K562 (cell line): ENCODE results near the gene DISC1. TPM values are rescaled to one million over a fixed set of nuclear protein-coding genes. Genes with fewer than 3 reads are reported as not detected.

Experiments used
- ATAC-seq: fragments of 200-7000 bp; cut with Tn5 transposase; 3 replicates; pipeline ENCODE4 v1.9.1; 2020; ENCODE audit warnings: moderate library complexity
- BruUV-seq: library from RNA; stranded (reverse); fragments of 400-500 nt; replicated peaks from 2 replicates; lab custom pipeline; 2021; lab: Mats Ljungman, UMichigan
- CTCF ChIA-PET: fragments of 300-600 bp; formaldehyde crosslinking; extraction: SDS; loops from one replicate; lab custom pipeline; 2021; ENCODE audit warnings: low intra/inter-chr PET ratio; lab: Yijun Ruan, JAX
- POLR2A ChIA-PET: fragments of 300-600, 350-650 bp; sonication (Branson Sonifier 250); formaldehyde crosslinking; extraction: SDS; loops from one replicate; lab custom pipeline; 2021; ENCODE audit warnings: antibody characterized with exemption, inconsistent platforms; lab: Yijun Ruan, JAX
- DNase-seq, 4 experiments: peaks; one replicate each; pipeline versions ENCODE4 v3.0.0 to v3.0.0-alpha.2; 2011 to 2018; ENCODE audit warnings: low spot score in 3 of 4, mixed read lengths in 3 of 4; ENCODE audit errors: extremely low read depth in 1 of 4
- FAIRE-seq: peaks from 2 replicates; lab custom pipeline; 2011; peaks lifted over from hg19 to GRCh38; lab: Jason Lieb, UNC
- H2AFZ ChIP-seq: 2 replicates; pipeline ENCODE4 v1.6.0; 2011; ENCODE audit warnings: low read depth, low read length, control low read depth, inconsistent platforms
- H3K27ac ChIP-seq: fragments of 200-600 bp; 3 replicates; pipeline ENCODE4 v1.8.0; 2011; ENCODE audit warnings: low read depth, mild to moderate bottlenecking, control low read depth, inconsistent platforms, low read length, moderate library complexity, mixed read lengths; ENCODE audit errors: extremely low read depth
- H3K27me3 ChIP-seq, 2 experiments: fragments of 300-600 bp in 1 of 2; 2 replicates in 1 of 2; 3 replicates in 1 of 2; pipeline versions ENCODE4 v1.6.0 to v1.8.0; 2011; ENCODE audit warnings: inconsistent platforms in 2 of 2, low read length in 2 of 2, mild to moderate bottlenecking in 1 of 2, mixed read lengths in 1 of 2, moderate library complexity in 1 of 2; ENCODE audit not compliant: control insufficient read depth in 2 of 2, insufficient read depth in 2 of 2
- H3K36me3 ChIP-seq: fragments of 300-600 bp; 3 replicates; pipeline ENCODE4 v1.8.0; 2011; ENCODE audit warnings: mild to moderate bottlenecking, low read length, inconsistent platforms; ENCODE audit not compliant: control insufficient read depth, insufficient read depth
- H3K4me1 ChIP-seq, 2 experiments: fragments of 200-600 bp in 1 of 2; replicated peaks in 1 of 2; 2 replicates in 1 of 2; 3 replicates in 1 of 2; pipeline versions ENCODE4 v1.5.1 to v1.8.0; 2011; ENCODE audit warnings: inconsistent platforms in 2 of 2, low read length in 2 of 2, mild to moderate bottlenecking in 1 of 2, mixed read lengths in 1 of 2, moderate library complexity in 1 of 2; ENCODE audit not compliant: control insufficient read depth in 2 of 2, insufficient read depth in 2 of 2
- H3K4me2 ChIP-seq: 2 replicates; pipeline ENCODE4 v1.6.1; 2011; ENCODE audit warnings: low read length, control low read depth, inconsistent platforms, mixed read lengths; ENCODE audit not compliant: insufficient read depth
- H3K4me3 ChIP-seq: fragments of 200-600 bp; sonication (generic), shearing (Covaris generic); 2 replicates; pipeline ENCODE4 v1.5.1; 2016; ENCODE audit warnings: control low read depth, inconsistent platforms
- H3K79me2 ChIP-seq: fragments of 200-600 bp; 3 replicates; pipeline ENCODE4 v1.8.0; 2011; ENCODE audit warnings: low read length, inconsistent platforms; ENCODE audit not compliant: control insufficient read depth, insufficient read depth
- H3K9ac ChIP-seq, 2 experiments: 2 replicates each; pipeline versions ENCODE4 v1.6.0 to v1.6.1; 2011; ENCODE audit warnings: low read depth in 2 of 2, low read length in 2 of 2, control low read depth in 1 of 2, inconsistent platforms in 1 of 2, mild to moderate bottlenecking in 1 of 2, mixed read lengths in 1 of 2; ENCODE audit not compliant: insufficient read depth in 1 of 2
- H3K9me1 ChIP-seq: one replicate; pipeline ENCODE4 v1.6.0; 2011; ENCODE audit warnings: inconsistent platforms, mild to moderate bottlenecking, low read length, moderate library complexity; ENCODE audit not compliant: control insufficient read depth, insufficient read depth
- H3K9me3 ChIP-seq: replicated peaks from 2 replicates; pipeline ENCODE4 v1.5.1; 2011; ENCODE audit warnings: low read depth, low read length, inconsistent platforms; ENCODE audit not compliant: control insufficient read depth, insufficient read depth
- H4K20me1 ChIP-seq: replicated peaks from 2 replicates; pipeline ENCODE4 v1.6.1; 2011; ENCODE audit warnings: low read length, inconsistent platforms, mixed read lengths; ENCODE audit not compliant: control insufficient read depth, insufficient read depth
- ASH1L ChIP-seq: fragments of 450-650 bp; IDR thresholded peaks from 2 replicates; pipeline ENCODE4 v1.6.1; 2018; ENCODE audit warnings: borderline replicate concordance, mild to moderate bottlenecking, low read depth; ENCODE audit not compliant: partially characterized antibody
- NR2C2 ChIP-seq, 2 experiments: fragments of 200-800 bp in 1 of 2; sonication (Bioruptor generic) in 1 of 2; sonication (generic) in 1 of 2; formaldehyde crosslinking in 1 of 2; IDR thresholded peaks; 2 replicates each; pipeline versions ENCODE4 v1.6.1 to v1.8.0; 2016 to 2022; ENCODE audit warnings: mild to moderate bottlenecking in 1 of 2, missing compliant biosample characterization in 1 of 2, missing genetic modification characterization in 1 of 2, missing genetic modification reagents in 1 of 2
- PML ChIP-seq: IDR thresholded peaks from 2 replicates; pipeline ENCODE4 v1.6.1; 2012; ENCODE audit warnings: low read length, inconsistent platforms
- ZFP1 ChIP-seq: fragments of 450-650 bp; formaldehyde crosslinking; IDR thresholded peaks from 2 replicates; pipeline ENCODE4 v1.4.0; 2020; ENCODE audit warnings: mild to moderate bottlenecking, mixed read lengths
- ZKSCAN8 ChIP-seq: fragments of 200-800 bp; sonication (Bioruptor generic); IDR thresholded peaks from 2 replicates; pipeline ENCODE4 v1.6.1; 2016; ENCODE audit warnings: missing genetic modification characterization, missing compliant biosample characterization
- ZNF133 ChIP-seq: fragments of 250-450 bp; sonication (Bioruptor Pico); IDR thresholded peaks from 2 replicates; pipeline ENCODE4 v1.4.0; 2020; ENCODE audit warnings: mild to moderate bottlenecking
- ZNF217 ChIP-seq: sonication (generic); formaldehyde crosslinking; IDR thresholded peaks from 2 replicates; pipeline ENCODE4 v1.8.0; 2022; ENCODE audit warnings: mild to moderate bottlenecking, missing genetic modification reagents
- ZNF407 ChIP-seq: fragments of 450-650 bp; IDR thresholded peaks from 2 replicates; pipeline ENCODE4 v1.6.1; 2016; ENCODE audit warnings: low read depth
- WGBS: fragments of 100-300 bp; shearing (Covaris generic); methylation state at CpG from one replicate; pipeline ENCODE4 v1.1.6; 2016; ENCODE audit warnings: low coverage, mixed read lengths; ENCODE audit not compliant: insufficient coverage; ENCODE audit errors: missing lambda C conversion rate; 5-methylcytosine and 5-hydroxymethylcytosine counted together
- in situ Hi-C: fragments of 300-500 bp; cut with MboI; formaldehyde crosslinking; loops from 4 replicates; pipeline ENCODE4 v1.15.0; 2018; ENCODE audit warnings: inconsistent platforms, mixed read lengths
- intact Hi-C: fragments of 100-400 bp; cut with micrococcal nuclease; formaldehyde crosslinking; loops from 2 replicates; pipeline ENCODE4 v1.14.2; 2022
- polyA plus RNA-seq, 8 experiments: library from polyadenylated mRNA; depleted of rRNA in 4 of 8; stranded (reverse) in 5 of 8; unstranded in 3 of 8; fragments of >200 nt; fragmentation: Nextera tagmentation in 2 of 8; fragmentation: Illumina TruSeq in 1 of 8; extraction: Ambion mirVana in 2 of 8; extraction: Trizol in 1 of 8; gene quantifications; 2 replicates each; pipeline versions ENCODE4 v1.2.1 to v1.2.3, GENCODE V29; 2011 to 2014; ENCODE audit warnings: inconsistent platforms in 1 of 8, missing spikeins in 1 of 8
- total RNA-seq, 7 experiments: library from RNA; depleted of rRNA in 6 of 7; stranded (reverse); fragments of >200 nt in 6 of 7; fragmentation: Illumina TruSeq in 2 of 7; extraction: Trizol in 2 of 7; gene quantifications; 2 replicates each; pipeline versions ENCODE4 v1.2.1 to v1.2.3, GENCODE V29; 2011 to 2021; ENCODE audit warnings: low replicate concordance in 1 of 7
- TF ChIP-seq, protein P1 (sequence below): sonication (generic); formaldehyde crosslinking; IDR thresholded peaks from 2 replicates; pipeline ENCODE4 v1.8.1; 2023; ENCODE audit warnings: missing genetic modification reagents, mild to moderate bottlenecking, borderline replicate concordance

Gene DISC1
- total and polyA plus RNA-seq, 9 of the 15 experiments (the other 6 are each of a cell fraction or from before 2014, with no cell fraction given), result 0.01 to 0.11 (median 0.08) TPM; not detected in 1

- Histone ChIP-seq H3K79me2 (no peaks in the 10 kb centered on the region), H3K27me3 (0 out of 5 replicates have a peak, but pooled peaks cover 0 to 3% of the 10 kb centered on the region in 2 experiments), H3K9me3 (no peaks in the 10 kb centered on the region; the same call in 1 of the 2 replicates), H3K9ac (no peak overlapping the region), H3K27ac (no peak overlapping the region), H3K9me1 (no peaks in the 10 kb centered on the region), H3K4me1 (no peaks in the 10 kb centered on the region), H3K4me3 (no peak overlapping the region), H3K36me3 (no peaks in the 10 kb centered on the region), H4K20me1 (no peaks in the 10 kb centered on the region), H2AFZ (no peak overlapping the region), H3K4me2 (no peak overlapping the region)
- DNase-seq (peak in 2 of 4 experiments; percentile 30 to 37), FAIRE-seq (no peak), ATAC-seq (peak; percentile 62)
- no TSS peak for BruUV-seq
- in situ Hi-C loops, result no loop called here
- 1% methylated on average over 5 of the region's 5 CpGs for WGBS
- intact Hi-C loops, result no loop called here
- ChIA-PET POLR2A (interaction anchor here (0.7 kb wide), 1 partner anchor 94 kb away, joined by 3 read pairs; no protein-coding TSS in a partner anchor), CTCF (no interaction called here)
- TF ChIP-seq, protein P1, sequence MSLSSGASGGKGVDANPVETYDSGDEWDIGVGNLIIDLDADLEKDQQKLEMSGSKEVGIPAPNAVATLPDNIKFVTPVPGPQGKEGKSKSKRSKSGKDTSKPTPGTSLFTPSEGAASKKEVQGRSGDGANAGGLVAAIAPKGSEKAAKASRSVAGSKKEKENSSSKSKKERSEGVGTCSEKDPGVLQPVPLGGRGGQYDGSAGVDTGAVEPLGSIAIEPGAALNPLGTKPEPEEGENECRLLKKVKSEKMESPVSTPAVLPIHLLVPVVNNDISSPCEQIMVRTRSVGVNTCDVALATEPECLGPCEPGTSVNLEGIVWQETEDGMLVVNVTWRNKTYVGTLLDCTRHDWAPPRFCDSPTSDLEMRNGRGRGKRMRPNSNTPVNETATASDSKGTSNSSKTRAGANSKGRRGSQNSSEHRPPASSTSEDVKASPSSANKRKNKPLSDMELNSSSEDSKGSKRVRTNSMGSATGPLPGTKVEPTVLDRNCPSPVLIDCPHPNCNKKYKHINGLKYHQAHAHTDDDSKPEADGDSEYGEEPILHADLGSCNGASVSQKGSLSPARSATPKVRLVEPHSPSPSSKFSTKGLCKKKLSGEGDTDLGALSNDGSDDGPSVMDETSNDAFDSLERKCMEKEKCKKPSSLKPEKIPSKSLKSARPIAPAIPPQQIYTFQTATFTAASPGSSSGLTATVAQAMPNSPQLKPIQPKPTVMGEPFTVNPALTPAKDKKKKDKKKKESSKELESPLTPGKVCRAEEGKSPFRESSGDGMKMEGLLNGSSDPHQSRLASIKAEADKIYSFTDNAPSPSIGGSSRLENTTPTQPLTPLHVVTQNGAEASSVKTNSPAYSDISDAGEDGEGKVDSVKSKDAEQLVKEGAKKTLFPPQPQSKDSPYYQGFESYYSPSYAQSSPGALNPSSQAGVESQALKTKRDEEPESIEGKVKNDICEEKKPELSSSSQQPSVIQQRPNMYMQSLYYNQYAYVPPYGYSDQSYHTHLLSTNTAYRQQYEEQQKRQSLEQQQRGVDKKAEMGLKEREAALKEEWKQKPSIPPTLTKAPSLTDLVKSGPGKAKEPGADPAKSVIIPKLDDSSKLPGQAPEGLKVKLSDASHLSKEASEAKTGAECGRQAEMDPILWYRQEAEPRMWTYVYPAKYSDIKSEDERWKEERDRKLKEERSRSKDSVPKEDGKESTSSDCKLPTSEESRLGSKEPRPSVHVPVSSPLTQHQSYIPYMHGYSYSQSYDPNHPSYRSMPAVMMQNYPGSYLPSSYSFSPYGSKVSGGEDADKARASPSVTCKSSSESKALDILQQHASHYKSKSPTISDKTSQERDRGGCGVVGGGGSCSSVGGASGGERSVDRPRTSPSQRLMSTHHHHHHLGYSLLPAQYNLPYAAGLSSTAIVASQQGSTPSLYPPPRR (CRISPR knock-in tag), result no peak
- TF ChIP-seq ZKSCAN8 (CRISPR knock-in tag), result 0 out of 2 replicates have a peak, but pooled peaks have one; percentile 32
- no peak for TF ChIP-seq ZFP1 (CRISPR knock-in tag)
- TF ChIP-seq PML, result peak; percentile 60; the same call in 1 of the 2 replicates
- TF ChIP-seq ZNF407, result no peak
- TF ChIP-seq ZNF217 (CRISPR knock-in tag), result no peak
- TF ChIP-seq ASH1L, result no peak
- TF ChIP-seq ZNF133 (CRISPR knock-in tag), result no peak
- TF ChIP-seq NR2C2 (CRISPR knock-in tag; IDR thresholded peaks at IDR 0.05), result no peak
- no peak; the same call in 1 of the 2 replicates for TF ChIP-seq NR2C2 (tag; IDR thresholded peaks at IDR 0.05)
These were observed 308.2 kb downstream of the DISC1 start for GRCh38 chr1:231934797-231935196.
